GM06990 (cell line): Measurements from ENCODE around the gene SPDL1.

Experiments used
- DNase-seq: peaks from one replicate; pipeline ENCODE4 v3.0.0-alpha.2; 2011; ENCODE audit not compliant: insufficient read length; ENCODE audit errors: extremely low read depth
- H3K27me3 ChIP-seq: replicated peaks from 2 replicates; pipeline ENCODE4 v1.6.0; 2011; ENCODE audit warnings: low read length; ENCODE audit not compliant: control insufficient read depth, insufficient read depth
- H3K36me3 ChIP-seq: 2 replicates; pipeline ENCODE4 v1.5.1; 2011; ENCODE audit warnings: low read length; ENCODE audit not compliant: control insufficient read depth, insufficient read depth
- H3K4me3 ChIP-seq: replicated peaks from 2 replicates; pipeline ENCODE4 v1.5.1; 2011; ENCODE audit warnings: low read depth, mild to moderate bottlenecking, control low read depth, low read length
- TF ChIP-seq, protein P1 (sequence below): IDR thresholded peaks from 2 replicates; pipeline ENCODE4 v1.5.1; 2011; ENCODE audit warnings: low read length, control low read depth, mild to moderate bottlenecking, inconsistent platforms; ENCODE audit not compliant: insufficient read depth, poor library complexity, severe bottlenecking

Gene SPDL1

DNA sequence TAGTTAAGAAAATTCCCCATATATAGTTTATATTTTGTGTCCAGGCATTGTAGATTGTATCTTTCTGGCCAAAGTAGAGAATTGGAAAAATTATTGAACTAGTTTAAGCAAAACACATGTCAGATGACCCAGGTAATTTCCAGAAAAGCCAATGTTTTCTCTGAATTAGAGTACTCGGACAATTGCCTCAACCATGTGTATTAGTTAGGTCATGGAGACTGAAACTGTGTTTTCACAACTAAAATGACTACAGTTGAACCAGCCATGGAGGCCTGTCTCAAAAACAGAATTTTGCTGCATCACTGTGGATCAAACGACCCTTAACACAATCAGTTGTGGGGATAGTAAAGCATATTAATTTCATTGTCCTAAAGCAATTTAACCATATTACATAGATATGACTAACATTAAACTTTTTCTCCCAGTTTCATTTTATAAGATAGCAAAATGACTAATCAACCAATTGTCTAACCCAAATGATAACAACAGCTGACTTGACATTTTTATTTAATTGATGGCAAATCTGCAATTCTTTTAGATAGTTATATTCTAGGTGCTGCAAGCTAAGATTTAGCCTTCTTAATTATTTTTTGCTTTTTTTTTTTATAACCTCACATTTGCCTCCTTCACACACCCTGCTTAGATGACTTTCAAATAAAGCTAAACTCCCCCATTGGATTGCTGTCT, 39.2 kb upstream of the SPDL1 start:
- TF ChIP-seq, protein P1, sequence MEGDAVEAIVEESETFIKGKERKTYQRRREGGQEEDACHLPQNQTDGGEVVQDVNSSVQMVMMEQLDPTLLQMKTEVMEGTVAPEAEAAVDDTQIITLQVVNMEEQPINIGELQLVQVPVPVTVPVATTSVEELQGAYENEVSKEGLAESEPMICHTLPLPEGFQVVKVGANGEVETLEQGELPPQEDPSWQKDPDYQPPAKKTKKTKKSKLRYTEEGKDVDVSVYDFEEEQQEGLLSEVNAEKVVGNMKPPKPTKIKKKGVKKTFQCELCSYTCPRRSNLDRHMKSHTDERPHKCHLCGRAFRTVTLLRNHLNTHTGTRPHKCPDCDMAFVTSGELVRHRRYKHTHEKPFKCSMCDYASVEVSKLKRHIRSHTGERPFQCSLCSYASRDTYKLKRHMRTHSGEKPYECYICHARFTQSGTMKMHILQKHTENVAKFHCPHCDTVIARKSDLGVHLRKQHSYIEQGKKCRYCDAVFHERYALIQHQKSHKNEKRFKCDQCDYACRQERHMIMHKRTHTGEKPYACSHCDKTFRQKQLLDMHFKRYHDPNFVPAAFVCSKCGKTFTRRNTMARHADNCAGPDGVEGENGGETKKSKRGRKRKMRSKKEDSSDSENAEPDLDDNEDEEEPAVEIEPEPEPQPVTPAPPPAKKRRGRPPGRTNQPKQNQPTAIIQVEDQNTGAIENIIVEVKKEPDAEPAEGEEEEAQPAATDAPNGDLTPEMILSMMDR, result no peak
- Histone ChIP-seq H3K36me3 (no peaks in the 10 kb centered on the region), H3K4me3 (no peak overlapping the region), H3K27me3 (no peaks in the 10 kb centered on the region)
- no peak for DNase-seq

DNA sequence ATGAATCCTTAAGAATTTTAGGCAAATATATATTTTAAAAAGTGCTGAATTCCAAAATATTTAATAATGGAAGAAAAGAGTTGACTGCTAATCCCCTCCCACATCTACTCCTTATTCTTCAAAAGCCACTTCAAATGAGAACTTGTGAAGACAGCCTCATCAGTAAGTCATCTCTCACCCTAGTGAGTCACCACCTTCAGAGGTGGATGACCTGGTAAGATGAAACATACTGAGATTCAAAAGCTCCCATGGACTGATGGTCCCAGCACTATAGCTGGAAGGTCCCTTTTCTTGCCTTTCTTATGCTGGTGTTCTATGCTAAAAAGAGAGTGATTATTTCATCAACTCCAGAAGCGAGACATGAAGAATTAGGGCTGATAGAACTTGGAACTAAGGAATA, 37.8 kb upstream of the SPDL1 start:
- Histone ChIP-seq H3K36me3 (no peaks in the 10 kb centered on the region), H3K27me3 (no peaks in the 10 kb centered on the region), H3K4me3 (no peak overlapping the region)
- DNase-seq, result no peak
- TF ChIP-seq, protein P1, result no peak

DNA sequence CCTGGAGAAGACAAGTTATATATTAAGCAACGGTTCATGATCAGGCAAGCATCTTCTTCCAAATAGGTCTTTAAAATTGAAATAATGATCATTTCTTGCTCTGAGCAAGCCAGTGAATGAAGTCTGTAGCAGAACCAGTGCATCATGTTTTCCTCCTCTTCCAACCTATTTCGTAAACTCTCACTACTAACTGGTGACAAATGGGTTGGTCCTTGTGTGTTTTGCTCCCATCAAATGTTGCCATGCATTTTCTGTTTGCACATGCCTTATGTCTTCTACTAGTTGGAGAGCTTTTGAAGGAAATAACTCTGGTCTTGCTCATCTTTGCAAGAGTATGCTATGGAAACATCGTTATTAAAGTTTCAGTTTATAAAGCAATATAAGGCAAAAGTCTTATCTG, 37.2 kb upstream of the SPDL1 start:
- Histone ChIP-seq H3K36me3 (no peaks in the 10 kb centered on the region), H3K4me3 (no peak overlapping the region), H3K27me3 (no peaks in the 10 kb centered on the region; the same call in 1 of the 2 replicates)
- TF ChIP-seq, protein P1, result no peak
- DNase-seq, result no peak

DNA sequence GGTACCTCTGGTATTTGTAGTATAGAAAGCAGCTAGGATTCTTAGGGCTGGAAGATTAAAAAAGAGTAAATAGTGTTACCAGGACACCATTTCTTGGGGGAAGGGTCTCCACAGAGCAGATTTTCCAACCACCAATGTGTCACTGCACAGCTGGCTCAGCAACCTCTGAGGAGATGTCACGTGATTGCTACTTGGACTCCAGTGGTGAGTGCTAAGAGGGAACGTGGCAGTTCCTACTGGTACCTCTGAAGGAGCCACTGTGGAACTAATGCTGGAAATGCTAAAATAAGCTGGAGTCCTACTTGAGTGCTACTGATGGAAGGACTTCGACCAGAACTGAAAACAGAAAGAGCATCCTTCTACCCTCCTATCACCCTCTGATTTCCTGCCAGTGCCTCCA, 36.1 kb upstream of the SPDL1 start:
- H3K36me3 ChIP-seq, result no peaks in the 10 kb centered on the region
- no peak overlapping the region for H3K4me3 ChIP-seq
- no peaks in the 10 kb centered on the region; the same call in 1 of the 2 replicates for H3K27me3 ChIP-seq
- TF ChIP-seq, protein P1, result no peak
- no peak for DNase-seq

DNA sequence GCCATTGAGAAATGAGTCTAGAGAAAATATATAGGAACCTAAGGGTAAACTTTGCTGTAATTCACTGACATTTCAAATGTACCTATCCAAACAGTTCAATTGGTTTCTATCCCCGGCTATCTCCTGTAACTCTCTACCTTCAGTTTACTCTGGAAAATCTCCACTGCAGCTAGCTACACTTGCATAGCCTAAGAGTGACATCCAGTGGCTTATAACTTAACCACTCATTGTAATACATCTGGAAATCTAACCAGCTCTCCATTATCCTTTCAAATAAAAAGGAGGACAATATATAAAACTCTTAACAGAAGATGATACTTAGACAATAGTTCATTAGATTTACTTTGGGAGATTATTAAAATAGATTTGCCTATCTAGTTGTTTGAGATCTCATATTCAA, 35.3 kb upstream of the SPDL1 start:
- no peaks in the 10 kb centered on the region; the same call in 1 of the 2 replicates for H3K27me3 ChIP-seq
- DNase-seq, result no peak
- H3K36me3 ChIP-seq, result no peaks in the 10 kb centered on the region
- no peak overlapping the region for H3K4me3 ChIP-seq
- TF ChIP-seq, protein P1, result peak; percentile 15
